RCC 7860 (cell line): Measurements from ENCODE around the gene GULP1.
A peak's percentile ranks its signal among the peaks of the same experiment; 100 is the strongest.

Experiments used
- DNase-seq: peaks from one replicate; pipeline ENCODE4 v3.0.0-alpha.2; 2015; ENCODE audit warnings: low spot score
- FAIRE-seq: peaks from 2 replicates; lab custom pipeline; 2012; peaks lifted over from hg19 to GRCh38; lab: Jason Lieb, UNC

GULP1 gene

DNA sequence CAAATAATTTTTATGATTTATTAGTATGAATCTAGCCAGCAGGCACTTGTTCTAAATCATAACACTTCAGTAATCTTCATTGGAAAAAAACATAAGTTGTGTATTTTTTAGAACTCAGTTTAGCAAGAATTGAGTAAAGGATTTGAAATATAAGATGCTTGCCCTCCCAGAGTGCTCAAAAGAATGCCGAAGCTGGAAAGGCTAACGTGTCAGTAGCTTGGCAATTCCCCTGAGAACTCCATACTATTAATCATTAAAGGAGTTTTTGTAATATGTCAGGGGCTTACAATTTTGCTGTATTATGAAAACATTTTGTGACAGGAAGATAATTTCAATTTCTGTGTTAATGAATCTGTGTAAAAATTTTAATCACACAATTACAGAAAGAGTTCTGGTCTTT, 122.7 kb downstream of the GULP1 start:
- peak; percentile 52 for DNase-seq
- FAIRE-seq: peak; percentile 91

DNA sequence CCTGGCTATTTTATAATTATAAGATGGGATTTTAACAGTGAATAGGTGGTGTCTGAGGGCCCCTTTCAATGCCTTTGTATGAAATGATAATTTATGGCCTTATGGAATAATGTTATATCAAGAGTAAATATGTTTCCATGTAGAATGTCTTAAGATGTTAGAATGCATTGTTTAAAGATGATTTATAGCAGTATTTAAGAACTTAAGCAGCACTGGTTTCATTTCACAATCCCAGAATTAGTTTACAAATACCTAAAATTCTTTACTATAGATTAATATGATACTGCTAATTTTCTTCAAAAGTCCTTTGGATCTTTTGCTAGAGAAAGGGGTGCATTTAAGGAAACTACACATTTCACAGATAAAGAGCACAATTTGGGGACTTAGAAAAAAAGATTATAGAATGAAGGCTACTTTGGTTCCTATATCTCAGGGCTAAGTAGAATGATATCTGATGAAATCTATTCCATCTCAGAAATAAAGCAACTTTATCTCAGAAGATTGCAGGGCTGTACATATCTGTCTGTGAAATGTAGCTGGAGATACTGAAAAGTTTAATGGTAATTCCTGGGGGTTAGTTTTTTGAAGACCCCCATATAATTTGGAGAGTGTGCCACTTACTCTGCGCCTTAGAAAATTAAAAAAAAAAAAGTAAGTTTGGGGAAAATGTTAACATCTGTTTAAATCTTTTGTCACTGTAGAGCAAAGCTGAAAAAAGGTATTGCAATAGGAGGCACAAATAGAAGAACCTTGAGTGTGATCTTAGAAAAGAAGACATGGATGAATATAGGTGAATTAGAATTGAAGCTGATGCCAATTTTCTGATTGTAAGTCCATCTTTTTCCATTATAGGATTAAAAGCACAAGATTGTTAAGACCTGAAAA, 123.4 kb downstream of the GULP1 start:
- FAIRE-seq: no peak
- no peak for DNase-seq

DNA sequence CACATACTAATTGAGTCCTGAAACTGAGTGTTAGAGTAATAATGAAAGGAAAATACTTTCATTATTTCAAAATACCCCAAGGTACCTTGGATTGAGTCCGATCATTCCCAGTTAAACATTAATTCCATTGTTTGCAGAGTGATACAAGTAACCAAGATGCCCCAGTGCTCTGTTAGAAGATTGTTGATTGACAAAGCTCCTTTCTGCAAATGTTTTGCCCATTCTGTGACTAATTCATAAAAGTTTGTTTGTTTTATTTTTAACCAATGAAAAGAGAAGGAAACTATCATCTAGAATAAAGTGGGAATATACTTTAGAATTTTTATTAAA, 124.0 kb downstream of the GULP1 start:
- FAIRE-seq: peak; percentile 94

DNA sequence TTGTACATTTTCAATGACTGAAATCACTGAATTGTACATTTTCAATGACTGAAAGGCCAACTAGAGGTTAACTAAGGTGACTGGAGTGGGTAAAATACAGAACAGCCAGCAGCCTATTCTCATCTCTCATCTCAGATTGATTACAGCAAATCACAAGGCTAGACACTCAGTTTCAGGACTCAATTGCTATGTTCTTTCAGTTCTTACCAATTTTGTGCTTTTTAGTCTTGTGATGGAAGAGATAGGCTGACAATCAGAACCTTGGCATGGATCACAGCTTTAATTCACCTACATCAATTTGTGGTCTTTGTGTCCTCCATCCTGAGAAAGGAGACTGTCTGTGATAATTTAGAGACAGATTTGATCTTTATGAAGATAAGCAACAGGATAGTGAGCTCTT, 124.7 kb downstream of the GULP1 start:
- DNase-seq (no peak), FAIRE-seq (no peak)

More for the DNA sequence above, 124.0 kb downstream of the GULP1 start:
- peak; percentile 57 for DNase-seq

DNA sequence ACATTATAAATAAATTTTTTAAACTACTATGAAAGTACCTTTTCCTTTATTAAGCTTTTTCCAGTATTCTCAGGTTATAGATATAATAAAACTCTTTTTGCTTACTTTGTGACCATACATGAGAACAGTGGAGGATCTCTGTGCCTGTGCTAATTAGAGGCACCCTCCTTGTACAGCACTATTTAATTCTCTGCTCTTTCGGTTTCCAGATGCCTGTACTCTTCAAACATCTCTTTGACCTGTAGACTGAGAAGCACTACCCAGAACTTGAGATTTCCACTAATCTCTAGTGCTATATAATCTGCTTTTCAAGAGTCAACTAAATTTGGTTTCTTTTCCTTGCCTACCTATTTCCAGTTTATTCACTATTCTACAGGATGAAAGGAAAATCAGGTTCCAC, 131.1 kb downstream of the GULP1 start:
- FAIRE-seq: no peak
- no peak for DNase-seq

DNA sequence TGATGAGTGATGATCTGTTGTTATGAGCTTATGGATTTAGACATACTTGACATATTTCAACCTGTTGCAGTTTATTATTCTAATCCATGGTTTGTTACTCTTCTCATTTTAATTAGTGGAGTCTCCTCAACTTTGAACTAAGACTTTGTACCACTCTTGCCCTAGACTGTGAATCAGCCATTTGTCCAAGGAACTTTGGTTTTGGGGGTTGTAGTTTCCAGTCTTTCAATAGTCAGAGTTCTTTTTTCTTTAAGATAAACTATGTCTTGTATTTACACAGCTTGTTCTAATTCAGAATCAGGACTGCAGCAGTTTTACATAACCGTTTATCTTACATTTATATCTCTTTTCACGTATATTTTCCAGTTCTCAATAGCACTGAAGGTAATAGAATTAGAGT, 133.6 kb downstream of the GULP1 start:
- FAIRE-seq: no peak
- DNase-seq: no peak

DNA sequence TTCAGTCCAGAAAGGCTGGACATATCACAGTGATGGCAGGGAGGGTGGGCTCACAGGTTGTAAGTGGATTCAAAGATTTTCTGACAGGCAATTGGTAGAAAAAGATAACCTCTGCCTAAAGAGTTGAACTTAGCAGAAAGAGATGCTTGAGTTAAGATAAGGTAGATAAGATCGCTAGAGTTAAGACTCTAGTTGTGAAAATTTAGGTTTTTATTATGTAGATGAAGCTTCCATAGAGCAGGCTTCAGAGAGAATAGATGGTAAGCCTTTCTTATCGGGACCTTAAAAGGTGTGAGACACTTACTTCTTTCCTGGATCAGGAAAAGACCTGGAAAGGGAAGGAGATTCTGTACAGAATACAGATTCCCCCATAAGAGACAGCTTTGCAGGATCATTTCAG, 134.4 kb downstream of the GULP1 start:
- FAIRE-seq (no peak), DNase-seq (no peak)

DNA sequence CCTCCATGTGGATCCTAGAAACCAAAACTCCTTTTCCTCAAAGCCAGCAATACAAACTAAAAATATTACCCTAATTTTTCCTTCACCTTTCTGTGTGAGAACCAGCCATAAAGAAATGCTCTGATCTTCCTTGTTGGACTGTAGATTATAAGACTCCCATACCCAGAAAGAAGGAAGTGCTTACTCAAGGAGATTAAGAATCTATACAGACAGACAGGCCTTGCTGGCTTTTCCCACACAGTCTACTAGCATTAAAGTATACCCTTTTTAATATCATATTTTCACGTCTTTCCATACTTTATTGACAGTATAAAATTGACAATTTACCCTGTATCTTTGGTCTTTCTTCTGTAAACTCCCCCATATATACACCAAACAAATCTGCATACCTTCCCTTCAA, 139.0 kb downstream of the GULP1 start:
- FAIRE-seq: no peak

DNA sequence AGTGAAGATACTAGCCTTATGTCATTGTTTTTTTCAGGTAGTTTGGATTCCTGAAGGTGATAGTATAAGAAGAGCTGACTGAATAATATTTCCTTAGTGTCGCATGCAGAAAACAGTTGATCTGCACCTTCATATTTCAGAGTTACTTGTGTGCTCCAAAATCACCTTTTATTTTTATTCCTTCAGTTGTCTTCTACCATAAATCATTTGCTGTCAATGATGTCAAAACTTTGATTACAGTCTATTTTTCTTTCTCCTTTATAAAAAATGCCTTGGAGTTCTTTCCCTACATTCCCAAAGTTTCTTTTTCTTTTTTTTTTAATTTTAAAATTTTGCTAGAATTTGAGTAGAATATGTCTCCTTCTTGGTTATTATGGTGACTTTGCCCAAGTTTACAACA, 142.3 kb downstream of the GULP1 start:
- FAIRE-seq (no peak), DNase-seq (no peak)

More for the DNA sequence above, 139.0 kb downstream of the GULP1 start:
- DNase-seq: no peak

DNA sequence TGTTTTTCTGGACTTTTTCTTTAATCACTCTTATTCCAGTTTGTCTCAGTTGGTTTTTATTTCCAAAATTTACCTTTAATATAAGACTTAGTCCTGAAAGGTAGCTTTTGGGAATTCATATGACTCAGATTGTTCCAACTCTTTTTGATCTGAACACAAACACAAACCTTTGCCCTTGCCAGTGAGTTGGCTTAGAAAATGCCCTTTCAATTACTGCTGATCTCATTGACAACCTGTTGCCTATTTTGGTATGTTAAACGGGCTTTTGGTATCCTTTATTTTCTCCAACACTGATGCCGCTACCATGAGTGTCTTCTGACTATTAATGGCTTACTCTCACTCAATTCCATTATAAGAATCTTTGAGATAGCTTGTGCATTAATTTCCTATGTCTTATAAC, 143.4 kb downstream of the GULP1 start:
- FAIRE-seq: no peak
- DNase-seq: no peak

DNA sequence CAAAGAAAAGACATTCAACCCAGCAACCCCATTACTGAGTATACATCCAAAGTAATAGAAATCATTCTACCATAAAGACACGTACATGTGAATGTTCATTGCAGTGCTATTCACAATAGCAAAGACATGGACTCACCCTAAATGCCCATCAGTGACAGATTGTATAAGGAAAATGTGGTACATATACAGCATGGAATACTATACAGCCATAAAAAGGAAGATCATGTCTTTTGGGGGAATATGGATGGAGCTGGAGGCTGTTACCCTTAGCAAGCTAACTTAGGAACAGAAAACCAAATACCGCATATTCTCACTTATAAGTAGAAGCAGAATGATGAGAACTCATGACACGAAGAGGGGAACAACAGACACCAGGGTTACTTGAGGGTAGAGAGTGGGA, 145.9 kb downstream of the GULP1 start:
- DNase-seq: no peak
- no peak for FAIRE-seq

DNA sequence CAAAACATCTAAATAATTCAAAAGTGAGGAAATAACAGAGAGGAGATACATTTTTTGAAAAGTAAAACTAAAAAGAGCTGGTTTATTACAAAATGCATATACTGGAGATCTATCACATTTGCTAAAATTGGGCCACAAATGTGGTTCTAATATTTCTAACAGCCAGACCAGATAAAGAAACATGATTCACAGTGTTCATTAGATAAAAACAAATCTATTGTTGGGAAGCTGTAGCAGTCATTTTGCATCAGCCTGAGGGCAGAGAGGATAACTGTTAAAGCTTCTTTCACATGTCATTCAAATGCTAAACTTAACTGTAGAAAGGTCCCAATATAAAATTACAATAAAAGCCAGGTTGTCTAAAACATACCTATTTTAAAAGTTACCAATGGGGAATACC, 148.3 kb downstream of the GULP1 start:
- no peak for FAIRE-seq
- DNase-seq: no peak

DNA sequence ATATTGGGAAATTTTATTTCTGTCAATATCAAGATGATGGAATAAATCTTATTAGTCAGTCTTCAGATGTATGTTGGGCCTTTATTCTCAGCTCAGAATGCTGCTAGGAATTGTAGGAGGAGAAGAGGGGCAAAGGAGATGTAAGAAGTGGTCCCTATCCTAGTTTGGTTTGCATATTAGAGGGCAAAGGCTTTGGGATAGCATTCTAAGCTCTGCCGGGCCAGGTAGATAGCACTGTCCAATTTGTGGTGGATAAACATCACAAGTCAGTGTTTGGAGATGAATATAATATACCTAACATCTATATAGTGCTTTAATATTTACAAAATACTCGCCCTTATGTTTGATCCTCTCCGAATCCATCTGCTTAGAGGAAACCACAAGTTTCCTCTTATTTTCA, 149.2 kb downstream of the GULP1 start:
- FAIRE-seq (no peak), DNase-seq (no peak)

DNA sequence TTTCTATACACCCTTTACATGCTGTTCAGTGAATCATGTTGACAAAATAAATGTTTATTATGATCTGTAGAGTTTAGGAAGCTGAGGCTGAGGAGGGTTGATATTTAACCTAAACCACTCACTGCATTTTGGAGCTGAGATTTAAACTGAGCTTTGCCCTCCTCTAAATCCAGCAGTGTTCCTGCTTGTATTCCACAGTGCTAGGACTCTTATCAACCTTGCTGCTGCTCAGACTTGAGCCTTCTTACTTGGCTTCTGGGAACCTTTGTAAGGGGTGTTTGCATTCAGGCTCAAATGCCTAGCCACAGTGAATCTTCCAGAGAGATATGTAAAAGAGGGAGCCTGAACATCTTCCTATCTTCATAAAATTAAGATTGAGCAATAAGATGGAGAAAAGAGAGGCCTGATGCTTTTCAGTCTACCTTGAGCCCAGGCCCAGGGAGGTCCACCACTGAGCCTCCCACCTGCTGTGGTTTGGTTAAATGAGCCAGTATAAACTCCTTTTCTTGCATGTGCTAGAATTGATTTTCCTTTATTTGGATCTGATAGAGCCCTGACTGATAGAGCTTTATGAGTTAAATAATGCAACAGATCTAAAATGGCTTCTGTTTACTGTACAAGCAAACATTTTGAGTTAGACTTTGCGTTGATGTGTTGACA, 149.7 kb downstream of the GULP1 start:
- no peak for FAIRE-seq

DNA sequence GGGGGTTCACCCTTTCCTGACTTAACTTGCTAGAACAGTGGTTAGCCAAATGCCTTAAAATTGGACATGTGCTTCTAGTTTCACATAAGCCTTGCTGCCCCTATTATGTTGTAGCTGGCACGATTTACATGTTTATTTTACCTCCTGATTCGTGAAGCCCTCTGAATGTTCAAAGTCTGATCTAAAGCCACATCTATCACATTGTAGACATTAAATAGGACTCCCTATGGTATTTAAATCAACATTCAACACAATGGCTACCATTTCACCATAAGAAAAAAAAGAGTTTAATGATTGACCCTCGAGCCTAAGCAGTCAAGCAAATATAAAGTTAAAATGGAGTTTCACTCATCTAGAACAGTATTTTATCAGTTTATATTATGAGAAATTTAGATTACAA, 151.5 kb downstream of the GULP1 start:
- FAIRE-seq (no peak), DNase-seq (no peak)

More for the DNA sequence above, 149.7 kb downstream of the GULP1 start:
- no peak for DNase-seq

DNA sequence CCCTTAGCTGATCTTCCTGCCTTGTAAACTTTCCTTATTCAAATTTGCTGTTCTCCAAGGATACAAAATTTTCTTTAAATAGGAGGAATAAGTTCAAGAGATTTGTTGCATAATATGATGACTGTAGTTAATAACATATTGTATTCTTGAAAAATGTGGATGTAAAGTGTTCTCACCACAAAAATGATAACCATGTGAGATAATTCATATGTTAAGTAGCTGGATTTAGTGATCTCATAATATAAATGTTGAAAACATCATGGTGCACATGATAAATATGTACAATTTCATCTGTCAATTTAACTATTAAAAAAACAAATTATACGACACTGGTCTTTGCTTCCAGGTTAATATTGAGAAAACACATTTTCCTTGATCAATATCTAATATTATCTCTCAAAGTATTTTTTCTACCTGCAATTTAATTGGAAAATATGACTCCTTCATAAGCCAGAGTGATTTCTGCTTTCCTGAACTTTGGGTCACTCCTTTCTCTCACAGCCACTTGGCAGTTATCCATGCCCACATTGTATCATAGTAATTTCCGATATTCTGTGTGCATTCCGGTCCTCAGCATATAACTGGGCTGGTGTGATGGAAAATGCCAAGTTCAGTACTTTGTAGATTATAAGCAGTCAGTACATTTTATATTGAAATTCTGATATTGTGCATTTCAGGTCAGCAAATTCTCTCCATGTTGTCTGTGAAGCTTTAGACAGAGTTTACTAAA, 152.6 kb downstream of the GULP1 start:
- no peak for DNase-seq
- no peak for FAIRE-seq

DNA sequence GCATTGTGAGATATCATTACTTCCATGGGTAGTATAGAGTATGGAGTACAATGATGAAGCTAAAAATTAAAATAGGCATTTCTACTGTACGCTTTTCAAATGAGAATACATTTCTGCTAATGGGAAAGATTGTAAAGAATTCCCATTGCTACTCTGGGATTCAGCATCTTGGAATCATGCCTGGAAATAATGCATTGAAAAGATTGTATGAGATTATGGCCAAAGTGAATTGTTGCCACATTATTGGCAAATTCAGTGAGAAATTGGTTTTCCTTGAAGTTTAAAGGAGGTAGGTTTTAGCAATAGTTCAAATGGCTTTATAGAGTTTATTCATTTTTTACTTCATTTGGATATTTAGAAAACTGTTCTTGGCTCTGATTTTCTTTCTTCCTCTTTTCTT, 157.9 kb downstream of the GULP1 start:
- no peak for FAIRE-seq
- DNase-seq: no peak

DNA sequence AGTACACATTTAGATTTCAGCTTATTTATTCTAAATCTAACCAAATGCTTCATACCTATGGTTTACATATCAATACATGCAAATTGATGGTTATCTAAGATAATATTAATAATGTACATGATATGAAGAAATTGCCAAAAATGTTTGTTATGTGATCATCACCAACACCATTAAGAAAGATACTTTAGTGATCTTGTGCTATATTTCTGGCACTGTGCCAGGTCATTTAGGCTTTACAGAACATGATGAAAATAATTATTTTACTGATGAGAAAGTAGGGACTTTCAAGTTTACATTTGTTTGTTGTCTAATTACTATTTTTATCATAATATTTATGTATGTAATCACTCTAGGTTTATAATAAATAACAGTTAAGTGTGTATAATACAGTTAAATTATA, 158.3 kb downstream of the GULP1 start:
- DNase-seq: no peak
- FAIRE-seq: peak; percentile 28

DNA sequence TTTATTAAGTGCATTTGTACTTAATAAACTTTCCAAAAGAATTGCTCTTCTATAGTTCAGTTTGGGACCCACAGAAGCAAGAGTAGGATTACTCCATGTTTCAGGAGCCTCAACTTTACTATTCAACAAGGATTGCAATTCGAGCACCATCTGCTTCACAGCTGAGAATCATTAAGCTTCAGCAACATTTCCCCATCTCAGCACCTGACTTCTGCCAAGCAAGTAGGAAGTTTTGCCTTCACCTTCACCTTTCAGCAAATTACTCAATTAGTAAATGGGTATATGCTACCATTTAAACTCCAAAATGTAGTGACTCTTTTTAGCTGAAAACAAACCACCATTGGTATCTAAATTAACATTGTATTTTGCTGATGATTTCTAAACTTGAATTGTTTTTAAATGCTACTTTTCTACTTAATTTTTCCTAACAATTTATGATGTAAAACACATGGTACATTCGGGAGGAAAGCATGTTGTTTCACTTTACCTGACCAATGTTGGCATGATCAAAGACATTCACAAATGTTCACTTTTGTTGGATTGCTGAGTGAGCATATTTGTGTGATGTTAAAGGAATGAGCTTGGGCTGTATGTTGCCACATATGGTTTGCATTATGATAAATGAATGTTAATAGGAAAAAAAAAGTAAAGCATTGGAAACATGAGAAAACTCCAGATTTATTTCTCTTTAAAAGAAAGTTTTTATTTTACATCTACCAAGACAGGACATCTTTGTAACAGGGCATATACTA, 159.2 kb downstream of the GULP1 start:
- FAIRE-seq (no peak), DNase-seq (no peak)

DNA sequence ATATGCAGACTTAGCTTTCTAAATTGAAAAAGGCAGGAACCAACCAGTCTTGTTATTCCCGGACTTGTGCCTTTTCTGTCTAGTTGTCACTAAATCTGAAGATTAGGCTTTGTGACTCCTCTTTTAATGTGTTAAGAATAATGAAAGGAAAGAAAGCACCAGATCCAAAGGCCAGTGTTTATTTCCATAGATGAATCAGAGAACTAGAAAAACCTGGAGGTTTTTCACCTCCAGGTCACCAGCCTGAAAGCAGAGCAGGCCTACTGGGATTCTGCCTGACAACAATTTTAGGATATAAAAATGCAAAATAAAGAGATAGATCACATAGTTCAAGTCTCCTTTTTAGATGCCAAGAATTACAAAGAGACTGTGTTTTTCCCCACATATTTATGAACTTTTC, 160.4 kb downstream of the GULP1 start:
- no peak for FAIRE-seq
- no peak for DNase-seq
